GM23338 (cell line): Measurements from ENCODE around the gene CDC14A.

Source experiments
- CREB1 ChIP-seq: fragments of 250-450 bp; sonication (Bioruptor Pico); IDR thresholded peaks from 2 replicates; pipeline ENCODE4 v1.5.0; 2020; ENCODE audit warnings: low read depth, mild to moderate bottlenecking, moderate library complexity
- CTCF ChIP-seq, 2 experiments: fragments of 200-600 bp in 1 of 2; sonication (generic) in 1 of 2; conservative IDR thresholded peaks; 2 replicates each; pipeline versions ENCODE4 v1.5.1 to v1.6.1; 2016 to 2017; ENCODE audit warnings: antibody characterized with exemption in 2 of 2, low read depth in 2 of 2, mild to moderate bottlenecking in 2 of 2, moderate library complexity in 1 of 2
- ETS1 ChIP-seq: IDR thresholded peaks from 2 replicates; pipeline ENCODE4 v1.6.1; 2016; ENCODE audit warnings: antibody characterized with exemption
- EZH2 ChIP-seq: fragments of 200-600 bp; sonication (generic); IDR thresholded peaks from one replicate; pipeline ENCODE4 v1.8.0; 2017; ENCODE audit warnings: antibody characterized with exemption, mild to moderate bottlenecking, low read depth; ENCODE audit not compliant: unreplicated experiment
- EZH2phosphoT487 ChIP-seq: fragments of 200-600 bp; sonication (generic); IDR thresholded peaks from one replicate; pipeline ENCODE4 v1.8.1; 2018; ENCODE audit warnings: antibody characterized with exemption; ENCODE audit not compliant: unreplicated experiment
- JUNB ChIP-seq: IDR thresholded peaks from one replicate; pipeline ENCODE4 v1.6.1; 2016; ENCODE audit warnings: antibody characterized with exemption; ENCODE audit not compliant: unreplicated experiment
- NANOG ChIP-seq: IDR thresholded peaks from 2 replicates; pipeline ENCODE4 v1.6.1; 2016; ENCODE audit warnings: antibody characterized with exemption, borderline replicate concordance
- POLR2AphosphoS5 ChIP-seq: IDR thresholded peaks from 2 replicates; pipeline ENCODE4 v1.6.1; 2016; ENCODE audit warnings: antibody characterized with exemption, low read depth
- REST ChIP-seq: IDR thresholded peaks from one replicate; pipeline ENCODE4 v1.6.1; 2018; ENCODE audit warnings: antibody characterized with exemption; ENCODE audit not compliant: unreplicated experiment
- STAT1 ChIP-seq: IDR thresholded peaks from one replicate; pipeline ENCODE4 v1.6.1; 2016; ENCODE audit warnings: antibody characterized with exemption; ENCODE audit not compliant: unreplicated experiment
- ZNF114 ChIP-seq: fragments of 250-450 bp; sonication (Bioruptor Pico); IDR thresholded peaks from 2 replicates; pipeline ENCODE4 v1.5.0; 2020; ENCODE audit warnings: mild to moderate bottlenecking, moderate library complexity
- ZNF331 ChIP-seq: fragments of 250-450 bp; sonication (Bioruptor Pico); IDR thresholded peaks from 2 replicates; pipeline ENCODE4 v1.5.0; 2020; ENCODE audit warnings: low read depth, mild to moderate bottlenecking, moderate library complexity
- ZNF462 ChIP-seq: fragments of 250-450 bp; sonication (Bioruptor Pico); IDR thresholded peaks from 2 replicates; pipeline ENCODE4 v1.5.0; 2020; ENCODE audit warnings: mild to moderate bottlenecking, moderate library complexity

- TF ChIP-seq EZH2 (no peak), CTCF (conservative IDR thresholded peaks at IDR 0.05; ENCODE audit: low read depth in 2 of 2) (no peak), EZH2phosphoT487 (no peak), REST (no peak), POLR2AphosphoS5 (no peak), STAT1 (no peak), CREB1 (no peak), JUNB (no peak), NANOG (no peak), ZNF331 (CRISPR knock-in tag) (no peak), ZNF114 (CRISPR knock-in tag) (no peak), ETS1 (no peak), ZNF462 (CRISPR knock-in tag) (no peak)
These were observed 10.0 kb upstream of the CDC14A start for GRCh38 chr1:100342348-100342747.
